ENCODE measurements around the gene BEX4. TPM values are rescaled to one million over a fixed set of nuclear protein-coding genes. Genes with fewer than 3 reads are reported as not detected.

Gene BEX4
- total RNA-seq, 1 donor: 13.0 TPM

- Histone ChIP-seq H2AFZ (ENCODE audit: low read length) (no peak overlapping the region), H3K36me3 (ENCODE audit: insufficient read depth, low read length) (no peaks in the 10 kb centered on the region), H3K79me2 (ENCODE audit: insufficient read depth, low read length) (no peaks in the 10 kb centered on the region), H3K4me1 (ENCODE audit: insufficient read depth, low read length) (no peaks in the 10 kb centered on the region), H3K27me3 (ENCODE audit: insufficient read depth, low read length) (peaks cover 35% of the 10 kb centered on the region), H4K20me1 (ENCODE audit: insufficient read depth, low read length) (no peaks in the 10 kb centered on the region), H3K27ac (ENCODE audit: low read depth, low read length) (no peak overlapping the region), H3K9me3 (ENCODE audit: low read depth, low read length) (no peaks in the 10 kb centered on the region), H3K4me3 (ENCODE audit: insufficient read depth, low read length) (no peak overlapping the region), H3K4me2 (ENCODE audit: insufficient read depth, low read length) (no peak overlapping the region)
- no peak for DNase-seq (ENCODE audit: insufficient read length, low spot score, missing footprints)
- TF ChIP-seq, protein P1, sequence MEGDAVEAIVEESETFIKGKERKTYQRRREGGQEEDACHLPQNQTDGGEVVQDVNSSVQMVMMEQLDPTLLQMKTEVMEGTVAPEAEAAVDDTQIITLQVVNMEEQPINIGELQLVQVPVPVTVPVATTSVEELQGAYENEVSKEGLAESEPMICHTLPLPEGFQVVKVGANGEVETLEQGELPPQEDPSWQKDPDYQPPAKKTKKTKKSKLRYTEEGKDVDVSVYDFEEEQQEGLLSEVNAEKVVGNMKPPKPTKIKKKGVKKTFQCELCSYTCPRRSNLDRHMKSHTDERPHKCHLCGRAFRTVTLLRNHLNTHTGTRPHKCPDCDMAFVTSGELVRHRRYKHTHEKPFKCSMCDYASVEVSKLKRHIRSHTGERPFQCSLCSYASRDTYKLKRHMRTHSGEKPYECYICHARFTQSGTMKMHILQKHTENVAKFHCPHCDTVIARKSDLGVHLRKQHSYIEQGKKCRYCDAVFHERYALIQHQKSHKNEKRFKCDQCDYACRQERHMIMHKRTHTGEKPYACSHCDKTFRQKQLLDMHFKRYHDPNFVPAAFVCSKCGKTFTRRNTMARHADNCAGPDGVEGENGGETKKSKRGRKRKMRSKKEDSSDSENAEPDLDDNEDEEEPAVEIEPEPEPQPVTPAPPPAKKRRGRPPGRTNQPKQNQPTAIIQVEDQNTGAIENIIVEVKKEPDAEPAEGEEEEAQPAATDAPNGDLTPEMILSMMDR (IDR thresholded peaks at IDR 0.05; ENCODE audit: extremely low read depth, low read depth, low read length): no peak
Observed at GRCh38 chrX:103236296-103236695, 21.4 kb downstream of the BEX4 start.

- Histone ChIP-seq H3K79me2 (ENCODE audit: insufficient read depth, low read length) (no peaks in the 10 kb centered on the region), H3K27ac (ENCODE audit: low read depth, low read length) (no peak overlapping the region), H3K4me3 (ENCODE audit: insufficient read depth, low read length) (no peak overlapping the region), H3K4me1 (ENCODE audit: insufficient read depth, low read length) (no peaks in the 10 kb centered on the region), H3K4me2 (ENCODE audit: insufficient read depth, low read length) (no peak overlapping the region), H4K20me1 (ENCODE audit: insufficient read depth, low read length) (no peaks in the 10 kb centered on the region), H3K36me3 (ENCODE audit: insufficient read depth, low read length) (no peaks in the 10 kb centered on the region), H3K9me3 (ENCODE audit: low read depth, low read length) (no peaks in the 10 kb centered on the region), H2AFZ (ENCODE audit: low read length) (no peak overlapping the region), H3K27me3 (ENCODE audit: insufficient read depth, low read length) (peaks cover 29% of the 10 kb centered on the region)
- TF ChIP-seq, protein P1 (IDR thresholded peaks at IDR 0.05; ENCODE audit: extremely low read depth, low read depth, low read length): no peak
- DNase-seq (ENCODE audit: insufficient read length, low spot score, missing footprints): no peak
Observed at GRCh38 chrX:103240155-103240554, 25.2 kb downstream of the BEX4 start.

- no peak overlapping the region for H3K4me3 ChIP-seq (ENCODE audit: insufficient read depth, low read length)
- no peak overlapping the region for H3K27ac ChIP-seq (ENCODE audit: low read depth, low read length)
- no peaks in the 10 kb centered on the region for H3K9me3 ChIP-seq (ENCODE audit: low read depth, low read length)
- TF ChIP-seq, protein P1 (IDR thresholded peaks at IDR 0.05; ENCODE audit: extremely low read depth, low read depth, low read length): peak; percentile 47
- peaks cover 7% of the 10 kb centered on the region for H4K20me1 ChIP-seq (ENCODE audit: insufficient read depth, low read length)
- no peak overlapping the region for H3K4me2 ChIP-seq (ENCODE audit: insufficient read depth, low read length)
- H3K4me1 ChIP-seq (ENCODE audit: insufficient read depth, low read length): no peaks in the 10 kb centered on the region
- no peak overlapping the region for H2AFZ ChIP-seq (ENCODE audit: low read length)
- H3K36me3 ChIP-seq (ENCODE audit: insufficient read depth, low read length): no peaks in the 10 kb centered on the region
- peaks cover 15% of the 10 kb centered on the region for H3K27me3 ChIP-seq (ENCODE audit: insufficient read depth, low read length)
- no peak for DNase-seq (ENCODE audit: insufficient read length, low spot score, missing footprints)
- H3K79me2 ChIP-seq (ENCODE audit: insufficient read depth, low read length): peaks cover 4% of the 10 kb centered on the region
Observed at GRCh38 chrX:103248553-103248952, 33.6 kb downstream of the BEX4 start.

DNA sequence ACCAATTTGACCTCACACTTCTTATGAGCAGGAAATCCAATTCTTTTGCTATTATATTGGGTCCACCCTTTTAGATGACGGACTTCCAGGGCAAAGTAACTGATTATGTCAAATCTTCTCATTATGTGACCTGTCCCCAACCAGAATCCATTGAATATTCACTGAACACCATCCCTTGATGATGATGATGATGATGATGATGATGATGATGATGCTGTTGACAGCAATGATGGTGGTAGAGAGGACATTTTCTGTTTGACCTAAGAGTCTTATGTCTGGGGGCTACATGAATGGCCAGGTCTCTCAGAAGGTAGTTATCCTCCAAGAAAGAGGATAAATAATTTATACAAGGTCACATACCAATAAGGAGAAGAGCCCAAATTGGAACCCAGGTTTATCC lies 34.9 kb downstream of the BEX4 start:
- Histone ChIP-seq H4K20me1 (ENCODE audit: insufficient read depth, low read length) (peaks cover 9% of the 10 kb centered on the region), H3K36me3 (ENCODE audit: insufficient read depth, low read length) (no peaks in the 10 kb centered on the region), H3K27me3 (ENCODE audit: insufficient read depth, low read length) (peaks cover 14% of the 10 kb centered on the region)

More for the DNA sequence above, 34.9 kb downstream of the BEX4 start:
- Histone ChIP-seq H3K4me2 (ENCODE audit: insufficient read depth, low read length) (no peak overlapping the region), H3K27ac (ENCODE audit: low read depth, low read length) (no peak overlapping the region), H2AFZ (ENCODE audit: low read length) (no peak overlapping the region), H3K4me3 (ENCODE audit: insufficient read depth, low read length) (no peak overlapping the region), H3K4me1 (ENCODE audit: insufficient read depth, low read length) (no peaks in the 10 kb centered on the region), H3K79me2 (ENCODE audit: insufficient read depth, low read length) (peaks cover 12% of the 10 kb centered on the region), H3K9me3 (ENCODE audit: low read depth, low read length) (no peaks in the 10 kb centered on the region)
- DNase-seq (ENCODE audit: insufficient read length, low spot score, missing footprints): no peak
- TF ChIP-seq, protein P1 (IDR thresholded peaks at IDR 0.05; ENCODE audit: extremely low read depth, low read depth, low read length): no peak
